ENCODE results near the gene PLSCR3.
A peak's percentile ranks its signal among the peaks of the same experiment; 100 is the strongest.

PLSCR3 gene

DNA sequence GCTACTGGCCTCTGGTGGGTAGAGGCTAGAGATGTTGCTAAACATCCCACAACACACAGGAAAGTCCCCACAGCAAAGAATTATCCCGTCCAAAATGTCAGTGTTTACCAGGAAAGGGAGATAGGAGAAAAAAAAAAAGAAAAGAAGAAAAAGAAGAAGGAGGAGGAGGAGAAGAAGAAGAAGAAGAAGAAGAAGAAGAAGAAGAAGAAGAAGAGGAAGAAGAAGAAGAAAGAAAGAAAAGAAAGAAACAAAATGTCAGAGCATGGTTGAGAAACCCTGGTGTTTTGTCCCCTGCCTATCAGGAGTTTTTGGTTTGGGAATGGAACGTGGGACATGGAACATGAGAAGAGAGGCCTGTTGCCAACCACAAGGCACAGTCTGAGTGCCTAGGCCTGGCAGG lies 36.9 kb downstream of the PLSCR3 start:
- TF ChIP-seq, protein P1, sequence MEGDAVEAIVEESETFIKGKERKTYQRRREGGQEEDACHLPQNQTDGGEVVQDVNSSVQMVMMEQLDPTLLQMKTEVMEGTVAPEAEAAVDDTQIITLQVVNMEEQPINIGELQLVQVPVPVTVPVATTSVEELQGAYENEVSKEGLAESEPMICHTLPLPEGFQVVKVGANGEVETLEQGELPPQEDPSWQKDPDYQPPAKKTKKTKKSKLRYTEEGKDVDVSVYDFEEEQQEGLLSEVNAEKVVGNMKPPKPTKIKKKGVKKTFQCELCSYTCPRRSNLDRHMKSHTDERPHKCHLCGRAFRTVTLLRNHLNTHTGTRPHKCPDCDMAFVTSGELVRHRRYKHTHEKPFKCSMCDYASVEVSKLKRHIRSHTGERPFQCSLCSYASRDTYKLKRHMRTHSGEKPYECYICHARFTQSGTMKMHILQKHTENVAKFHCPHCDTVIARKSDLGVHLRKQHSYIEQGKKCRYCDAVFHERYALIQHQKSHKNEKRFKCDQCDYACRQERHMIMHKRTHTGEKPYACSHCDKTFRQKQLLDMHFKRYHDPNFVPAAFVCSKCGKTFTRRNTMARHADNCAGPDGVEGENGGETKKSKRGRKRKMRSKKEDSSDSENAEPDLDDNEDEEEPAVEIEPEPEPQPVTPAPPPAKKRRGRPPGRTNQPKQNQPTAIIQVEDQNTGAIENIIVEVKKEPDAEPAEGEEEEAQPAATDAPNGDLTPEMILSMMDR (conservative IDR thresholded peaks at IDR 0.05), result no peak
- TF ChIP-seq ZFX (IDR thresholded peaks at IDR 0.05), result no peak
- H3K27ac ChIP-seq, result no peak overlapping the region

DNA sequence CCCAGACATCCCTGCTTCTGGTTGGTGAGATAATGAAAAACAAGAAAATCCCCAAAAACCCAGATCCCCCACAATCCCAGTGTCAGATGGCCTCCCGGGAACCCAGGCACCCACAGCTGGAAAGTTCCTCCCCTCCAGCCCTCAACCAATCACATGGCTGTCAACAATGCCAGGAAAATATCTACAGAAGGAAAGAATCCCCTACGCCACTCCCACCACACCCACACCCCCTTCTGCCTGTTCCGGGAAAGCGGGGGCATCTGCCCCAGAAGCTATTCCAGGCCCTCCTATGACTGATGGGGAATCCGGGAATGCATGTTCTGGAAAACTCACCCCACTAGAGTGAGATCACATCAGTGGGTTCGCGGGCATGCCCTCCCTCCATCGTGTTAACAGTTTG lies 37.6 kb downstream of the PLSCR3 start:
- TF ChIP-seq, protein P1 (conservative IDR thresholded peaks at IDR 0.05), result no peak
- no peak for TF ChIP-seq ZFX (IDR thresholded peaks at IDR 0.05)
- H3K27ac ChIP-seq, result no peak overlapping the region

DNA sequence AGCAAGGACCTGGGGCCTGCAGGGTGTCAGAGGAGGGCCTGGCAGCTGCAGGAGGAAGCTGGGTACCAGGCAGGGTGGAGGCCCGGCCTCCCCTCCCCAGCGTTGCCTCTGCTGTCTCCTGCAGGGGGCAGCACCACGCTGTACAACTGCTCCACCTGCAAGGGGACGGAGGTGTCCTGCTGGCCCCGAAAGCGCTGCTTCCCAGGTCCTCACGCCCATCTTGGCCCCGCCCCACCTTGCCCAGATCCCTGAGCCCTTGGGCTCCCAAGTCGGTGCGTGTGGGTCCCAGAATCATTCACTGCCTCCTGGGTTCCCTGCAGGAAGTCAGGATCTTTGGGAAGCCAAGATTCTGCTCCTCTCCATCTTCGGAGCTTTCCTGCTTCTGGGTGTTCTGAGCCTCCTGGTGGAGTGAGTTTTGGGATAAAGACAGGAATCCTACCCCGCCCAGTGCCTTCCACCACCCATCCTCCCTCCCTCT lies 38.2 kb downstream of the PLSCR3 start:
- TF ChIP-seq ZFX (IDR thresholded peaks at IDR 0.05), result no peak
- TF ChIP-seq, protein P1 (conservative IDR thresholded peaks at IDR 0.05), result peak; percentile 79
- no peak overlapping the region for H3K27ac ChIP-seq

DNA sequence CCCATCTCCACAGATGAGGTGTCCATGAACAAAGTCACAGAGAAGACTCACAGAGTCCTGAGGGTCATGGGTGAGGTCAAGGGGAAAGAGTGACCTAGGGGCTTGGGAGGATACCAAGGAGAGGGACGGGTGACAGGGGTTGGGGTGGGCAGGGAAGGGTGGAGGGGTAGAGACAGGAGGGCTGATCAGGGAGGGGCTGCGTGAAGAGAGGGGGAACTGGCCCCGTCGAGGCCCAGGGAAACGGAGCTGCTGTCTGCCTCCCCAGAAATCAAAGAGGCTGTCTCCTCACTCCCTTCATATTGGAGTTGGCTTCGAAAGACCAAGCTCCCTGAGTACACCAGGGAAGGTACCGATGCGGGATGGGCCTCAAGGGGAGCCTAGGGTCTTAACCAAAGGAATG lies 38.8 kb downstream of the PLSCR3 start:
- TF ChIP-seq, protein P1 (conservative IDR thresholded peaks at IDR 0.05), result no peak
- no peak for TF ChIP-seq ZFX (IDR thresholded peaks at IDR 0.05)
- no peak overlapping the region for H3K27ac ChIP-seq

DNA sequence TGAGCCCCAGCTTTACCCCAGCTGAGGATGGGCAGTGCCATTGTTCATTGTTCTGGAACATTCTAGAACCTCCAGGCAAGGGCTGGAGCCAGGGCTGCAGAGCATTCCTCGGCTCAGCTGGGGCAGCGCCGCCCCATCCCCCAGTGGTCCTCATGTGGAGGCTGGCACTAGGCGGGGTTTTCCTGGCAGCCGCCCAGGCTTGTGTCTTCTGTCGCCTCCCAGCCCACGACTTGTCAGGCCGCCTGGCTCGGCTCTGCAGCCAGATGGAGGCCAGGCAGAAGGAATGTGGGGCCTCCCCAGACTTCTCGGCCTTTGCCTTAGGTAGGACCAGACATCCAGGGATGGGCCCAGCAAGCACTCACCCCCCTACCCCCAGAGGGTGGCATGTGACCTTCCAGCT lies 39.3 kb downstream of the PLSCR3 start, which contains the start of gene TMEM95:
Gene TMEM95 (plus strand): TSS at position 104 of the 400 bp plus-strand sequence. CDS start 49 bp downstream, at position 153.
- no peak within 1 kb of the TSS for H3K27ac ChIP-seq

DNA sequence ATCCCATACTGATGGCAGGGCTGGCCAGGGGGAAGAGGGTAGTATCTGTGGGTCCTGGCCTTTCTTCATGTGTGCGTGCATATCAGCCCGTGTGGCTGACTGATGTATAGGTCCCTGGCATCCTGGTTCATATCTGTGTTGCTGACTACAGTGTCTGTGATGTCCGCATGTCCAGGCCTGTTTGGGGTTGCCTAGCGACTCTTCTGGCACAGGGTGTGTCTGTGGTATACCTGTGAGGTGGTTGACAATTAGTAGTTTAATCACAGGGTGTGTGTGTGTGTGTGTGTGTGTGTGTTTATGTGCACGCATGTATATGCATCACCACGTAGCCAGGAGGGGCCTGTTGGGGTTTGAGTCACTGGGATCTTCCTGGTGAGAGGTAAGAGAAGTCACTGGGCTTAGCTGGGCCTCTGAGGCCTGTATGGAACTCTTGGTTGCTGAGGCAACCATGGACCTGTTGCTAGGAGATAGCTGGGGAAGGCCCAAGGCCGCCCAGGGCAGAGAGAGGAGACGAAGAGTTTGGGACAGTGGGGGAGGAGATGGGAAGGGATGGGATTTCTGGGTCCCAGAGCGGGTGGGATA lies 40.0 kb downstream of the PLSCR3 start:
- no peak for TF ChIP-seq ZFX (IDR thresholded peaks at IDR 0.05)
- TF ChIP-seq, protein P1 (conservative IDR thresholded peaks at IDR 0.05), result no peak
- H3K27ac ChIP-seq, result no peak overlapping the region

More for the DNA sequence above, 39.3 kb downstream of the PLSCR3 start, which contains the start of gene TMEM95:
- TF ChIP-seq ZFX (IDR thresholded peaks at IDR 0.05), result no peak
- TF ChIP-seq, protein P1 (conservative IDR thresholded peaks at IDR 0.05), result no peak

DNA sequence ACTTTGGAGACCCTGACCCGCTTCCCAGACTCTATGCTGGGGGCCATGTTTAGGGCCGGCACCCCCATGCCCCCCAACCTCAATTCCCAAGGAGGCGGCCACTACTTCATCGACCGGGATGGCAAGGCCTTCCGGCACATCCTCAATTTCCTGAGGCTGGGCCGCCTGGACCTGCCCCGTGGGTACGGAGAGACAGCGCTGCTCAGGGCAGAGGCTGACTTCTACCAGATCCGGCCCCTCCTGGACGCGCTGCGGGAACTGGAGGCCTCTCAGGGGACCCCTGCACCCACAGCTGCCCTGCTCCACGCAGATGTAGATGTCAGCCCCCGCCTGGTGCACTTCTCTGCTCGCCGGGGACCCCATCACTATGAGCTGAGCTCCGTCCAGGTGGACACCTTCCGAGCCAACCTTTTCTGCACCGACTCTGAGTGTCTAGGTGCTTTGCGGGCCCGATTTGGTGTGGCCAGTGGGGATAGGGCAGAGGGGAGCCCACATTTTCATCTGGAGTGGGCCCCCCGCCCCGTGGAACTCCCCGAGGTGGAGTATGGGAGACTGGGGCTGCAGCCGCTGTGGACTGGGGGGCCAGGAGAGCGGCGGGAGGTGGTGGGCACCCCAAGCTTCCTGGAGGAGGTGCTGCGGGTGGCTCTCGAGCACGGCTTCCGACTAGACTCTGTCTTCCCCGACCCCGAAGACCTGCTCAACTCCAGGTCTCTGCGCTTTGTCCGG lies 41.3 kb downstream of the PLSCR3 start:
- H3K27ac ChIP-seq, result peak overlapping the region; percentile 87; the same call in 1 of the 2 replicates
- TF ChIP-seq ZFX (IDR thresholded peaks at IDR 0.05), result no peak
- TF ChIP-seq, protein P1 (conservative IDR thresholded peaks at IDR 0.05), result no peak
